CD4-positive, alpha-beta memory T cell (primary cell): Measurements from ENCODE around the gene CPLANE2. TPM values are rescaled to one million over a fixed set of nuclear protein-coding genes. Genes with fewer than 3 reads are reported as not detected.
A peak's percentile ranks its signal among the peaks of the same experiment; 100 is the strongest.

Experiments used
- CTCF ChIA-PET: fragments of 350-600 bp; sonication (Branson Sonifier 250); formaldehyde crosslinking; loops from one replicate; lab custom pipeline; 2021; ENCODE audit warnings: inconsistent platforms; ENCODE audit not compliant: partially characterized antibody; lab: Charles Lee
- POLR2A ChIA-PET: fragments of 350-600 bp; sonication (Branson Sonifier 250); formaldehyde crosslinking; loops from one replicate; lab custom pipeline; 2021; ENCODE audit not compliant: partially characterized antibody; lab: Charles Lee
- DNase-seq, 5 donors: peaks; one replicate each; pipeline versions ENCODE4 v3.0.0 to v3.0.0-alpha.2; 2020 to 2022; ENCODE audit warnings: mixed read lengths in 1 of 5
- H3K27ac ChIP-seq: one replicate; pipeline ENCODE4 v1.7.0; 2013; ENCODE audit warnings: low read depth, low read length
- H3K27me3 ChIP-seq: 2 replicates; pipeline ENCODE4 v1.7.0; 2013; ENCODE audit warnings: mild to moderate bottlenecking, low read length, moderate library complexity; ENCODE audit not compliant: insufficient read depth
- H3K36me3 ChIP-seq: 2 replicates; pipeline ENCODE4 v1.7.0; 2013; ENCODE audit warnings: mild to moderate bottlenecking, low read length, moderate library complexity; ENCODE audit not compliant: insufficient read depth
- H3K4me1 ChIP-seq: 2 replicates; pipeline ENCODE4 v1.7.0; 2013; ENCODE audit warnings: mild to moderate bottlenecking, low read length, moderate library complexity; ENCODE audit not compliant: insufficient read depth
- H3K4me3 ChIP-seq, 2 donors: one replicate each; pipeline ENCODE4 v1.7.0; 2013; ENCODE audit warnings: low read length in 2 of 2, mild to moderate bottlenecking in 1 of 2
- H3K9me3 ChIP-seq, 2 donors: one replicate each; pipeline ENCODE4 v1.7.0; 2013; ENCODE audit warnings: low read length in 2 of 2, control low read depth in 1 of 2; ENCODE audit not compliant: control insufficient read depth in 1 of 2
- H3K27ac Mint-ChIP-seq, 7 donors: one replicate each; pipeline ENCODE4 v1.8.0; 2020 to 2021; ENCODE audit warnings: mixed read lengths in 7 of 7, mild to moderate bottlenecking in 6 of 7, inconsistent platforms in 3 of 7, moderate library complexity in 3 of 7
- H3K27me3 Mint-ChIP-seq, 2 donors: one replicate each; pipeline ENCODE4 v1.8.0; 2020 to 2021; ENCODE audit warnings: mixed read lengths in 2 of 2
- H3K36me3 Mint-ChIP-seq, 2 donors: one replicate each; pipeline ENCODE4 v1.8.0; 2020 to 2021; ENCODE audit warnings: mixed read lengths in 2 of 2, inconsistent platforms in 1 of 2, mild to moderate bottlenecking in 1 of 2
- H3K4me1 Mint-ChIP-seq, 4 donors: one replicate each; pipeline ENCODE4 v1.8.0; 2020 to 2021; ENCODE audit warnings: mixed read lengths in 4 of 4, mild to moderate bottlenecking in 1 of 4
- H3K4me3 Mint-ChIP-seq, 8 donors: one replicate each; pipeline ENCODE4 v1.8.0; 2020 to 2021; ENCODE audit warnings: mixed read lengths in 8 of 8, mild to moderate bottlenecking in 7 of 8, moderate library complexity in 6 of 8, inconsistent platforms in 3 of 8
- H3K9me3 Mint-ChIP-seq, 8 donors: one replicate each; pipeline ENCODE4 v1.8.0; 2020 to 2021; ENCODE audit warnings: mixed read lengths in 8 of 8, mild to moderate bottlenecking in 5 of 8, inconsistent platforms in 3 of 8, moderate library complexity in 1 of 8
- intact Hi-C: fragments of 100-400 bp; cut with micrococcal nuclease; formaldehyde crosslinking; loops from one replicate; pipeline ENCODE4 v1.15.1; 2023
- polyA plus RNA-seq, 2 donors: library from polyadenylated mRNA; unstranded; fragments of 300-500 nt; fragmentation: Illumina TruSeq; gene quantifications; one replicate each; pipeline ENCODE4 v1.2.3, GENCODE V29; 2021
- total RNA-seq, 2 experiments: library from RNA; stranded (reverse); gene quantifications; one replicate each; pipeline ENCODE4 v1.2.3, GENCODE V29; 2021

Gene CPLANE2
- total and polyA plus RNA-seq, 4 experiments from 2014 or later, result 2.4 to 13.6 (median 7.5) TPM

DNA sequence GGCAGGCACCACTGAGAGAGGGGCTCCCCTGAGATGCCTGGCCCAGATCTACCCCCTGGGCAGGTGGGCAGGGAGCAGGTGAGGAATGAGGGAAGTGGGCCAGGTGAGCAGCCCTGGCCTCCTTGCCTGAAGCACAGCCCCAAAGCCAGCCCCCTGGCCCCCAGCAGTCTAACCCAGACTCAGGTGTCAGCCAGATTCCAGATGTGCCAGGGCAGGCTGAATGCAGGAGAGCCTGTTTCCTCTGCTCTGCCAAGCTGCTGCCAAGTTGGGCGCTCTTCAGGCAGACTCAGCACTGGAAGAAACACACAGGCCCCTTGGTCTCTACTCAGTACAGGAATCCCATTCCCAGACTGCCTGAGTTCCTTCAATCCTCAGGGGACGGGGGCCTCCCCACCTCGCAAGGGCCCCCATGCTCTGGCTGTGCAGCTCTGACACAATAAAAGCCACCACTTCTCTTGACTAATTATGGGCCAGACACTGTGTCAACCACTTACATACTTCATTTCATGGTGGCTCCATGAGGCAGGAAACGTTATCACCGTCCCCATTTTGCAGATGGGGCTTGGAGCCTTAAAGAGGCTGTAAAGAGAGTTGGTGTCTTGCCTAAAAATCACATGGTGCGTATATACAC lies 45.0 kb downstream of the CPLANE2 start:
- H3K9me3 ChIP-seq, result no peaks in the 10 kb centered on the region
- Mint-ChIP-seq H3K4me1 (peaks cover 2 to 4% (median 3%) of the 10 kb centered on the region in 4 donors), H3K9me3 (no peaks in the 10 kb centered on the region), H3K27me3 (peaks cover 4 to 10% of the 10 kb centered on the region in 2 donors), H3K36me3 (peaks cover 0 to 3% of the 10 kb centered on the region in 2 donors), H3K4me3 (no peak overlapping the region), H3K27ac (no peak overlapping the region)
- H3K27ac ChIP-seq, result no peak overlapping the region
- no peaks in the 10 kb centered on the region for H3K27me3 ChIP-seq
- peaks cover 5% of the 10 kb centered on the region for H3K4me1 ChIP-seq
- H3K4me3 ChIP-seq, result no peak overlapping the region
- POLR2A ChIA-PET, result no interaction called here
- DNase-seq, result no peak
- CTCF ChIA-PET, result interaction anchor here (14.1 kb wide), 1 partner anchor 113 kb away, joined by 387 read pairs; the partner anchor contains the start of gene FAM131C
- intact Hi-C loops, result no loop called here
- no peaks in the 10 kb centered on the region for H3K36me3 ChIP-seq

DNA sequence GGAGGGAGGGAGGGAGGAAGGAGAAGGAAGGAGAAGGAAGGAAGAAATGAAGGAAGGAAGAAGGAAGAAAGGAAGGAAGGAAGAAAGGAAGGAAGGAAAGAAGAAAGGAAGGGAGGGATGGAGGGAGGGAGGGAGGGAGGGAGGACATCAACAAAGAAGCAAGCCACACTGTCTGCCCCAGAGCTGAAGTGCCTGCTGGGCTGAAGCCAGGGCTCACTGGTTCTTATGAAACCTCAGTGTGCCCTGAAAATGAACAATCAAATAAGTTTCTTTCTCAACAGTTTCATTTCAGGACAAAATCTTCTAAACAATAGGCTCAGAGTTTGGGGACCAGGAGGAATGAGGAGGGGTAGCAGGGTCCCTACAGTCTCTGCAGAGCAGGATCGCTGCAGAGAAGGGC lies 45.7 kb downstream of the CPLANE2 start:
- ChIA-PET POLR2A (interaction anchor here (2.1 kb wide), 1 partner anchor 112 kb away, joined by 7 read pairs; no protein-coding TSS in a partner anchor), CTCF (interaction anchor here (3.3 to 14.1 kb wide), 2 partner anchors 53 to 112 kb away, joined by 14 to 387 read pairs; partner anchors contain the start of gene FAM131C)
- H3K4me3 Mint-ChIP-seq, result no peak overlapping the region
- no peaks in the 10 kb centered on the region for H3K36me3 ChIP-seq
- peaks cover 4 to 10% of the 10 kb centered on the region in 2 donors for H3K27me3 Mint-ChIP-seq
- intact Hi-C loops, result no loop called here
- H3K4me1 ChIP-seq, result peaks cover 5% of the 10 kb centered on the region
- no peaks in the 10 kb centered on the region for H3K27me3 ChIP-seq
- H3K36me3 Mint-ChIP-seq, result no peaks in the 10 kb centered on the region
- no peak overlapping the region for H3K4me3 ChIP-seq
- H3K4me1 Mint-ChIP-seq, result peaks cover 2 to 4% (median 3%) of the 10 kb centered on the region in 4 donors
- no peaks in the 10 kb centered on the region for H3K9me3 ChIP-seq
- no peak overlapping the region for H3K27ac ChIP-seq
- no peak overlapping the region for H3K27ac Mint-ChIP-seq
- H3K9me3 Mint-ChIP-seq, result no peaks in the 10 kb centered on the region
- DNase-seq, result no peak

DNA sequence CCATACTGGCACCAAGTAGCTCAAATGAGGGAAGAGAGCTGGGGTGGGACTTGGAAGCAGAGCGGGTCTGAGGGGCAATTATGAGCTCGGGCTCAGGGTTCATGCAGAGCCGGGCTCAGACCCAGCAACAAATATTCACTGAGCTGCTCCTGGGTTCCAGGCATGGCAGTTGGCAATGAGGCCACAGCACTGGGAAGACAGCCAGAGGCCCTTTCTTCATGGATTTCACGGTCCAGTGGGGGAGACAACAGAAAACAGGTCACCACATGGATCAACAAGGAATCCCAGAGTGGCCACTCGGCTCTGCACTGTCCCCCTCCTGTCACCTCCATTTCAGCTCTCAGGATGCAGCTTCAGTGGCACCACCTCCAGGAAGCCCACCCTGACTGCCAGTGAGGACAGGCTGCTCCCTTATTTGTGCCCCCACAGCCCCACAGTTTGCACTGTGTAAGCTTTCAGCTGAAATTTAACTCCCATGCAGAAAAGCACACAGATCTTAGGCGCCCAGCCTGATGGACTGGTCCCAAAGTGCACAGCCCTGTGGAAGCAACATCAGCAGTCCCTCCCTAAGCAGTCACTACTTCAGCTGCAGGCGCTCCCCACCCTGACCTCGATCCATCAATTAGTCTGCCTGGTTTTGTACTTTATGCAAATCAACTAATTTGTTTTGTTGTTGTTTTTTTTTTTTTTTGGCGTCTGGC lies 46.9 kb downstream of the CPLANE2 start:
- CTCF ChIA-PET, result interaction anchor here (0.6 to 14.1 kb wide), 11 partner anchors 13 to 430 kb away, joined by 3 to 387 read pairs (median 4); partner anchors contain the start of gene FAM131C
- H3K36me3 Mint-ChIP-seq, result no peaks in the 10 kb centered on the region

DNA sequence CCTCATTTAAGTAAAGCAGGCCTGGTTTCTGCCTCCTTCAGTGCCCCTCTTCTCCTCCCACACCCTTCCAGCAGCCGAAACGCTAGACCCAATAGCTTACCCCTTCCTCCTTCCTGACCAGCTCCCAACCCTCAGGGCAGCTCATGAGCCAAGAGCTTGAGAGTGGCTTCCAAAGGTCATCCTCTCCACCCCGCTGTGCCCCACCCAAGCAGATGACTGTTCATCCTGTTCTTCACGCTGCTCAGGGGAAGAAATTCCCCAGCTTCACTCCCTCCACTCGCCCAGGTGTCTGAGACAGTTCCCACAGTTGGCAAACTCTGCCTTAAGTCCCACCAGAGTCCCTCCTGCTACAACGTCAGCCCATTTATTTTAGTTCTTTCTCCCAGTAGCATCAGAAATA lies 48.0 kb downstream of the CPLANE2 start:
- no peak overlapping the region for H3K27ac ChIP-seq
- no peaks in the 10 kb centered on the region for H3K36me3 Mint-ChIP-seq
- DNase-seq, result no peak
- H3K27me3 ChIP-seq, result no peaks in the 10 kb centered on the region
- H3K9me3 Mint-ChIP-seq, result no peaks in the 10 kb centered on the region
- ChIA-PET POLR2A (interaction anchor here (1.0 kb wide), 1 partner anchor 110 kb away, joined by 3 read pairs; no protein-coding TSS in a partner anchor), CTCF (interaction anchor here (0.8 to 14.1 kb wide), 12 partner anchors 14 to 180 kb away, joined by 3 to 387 read pairs (median 5); partner anchors contain the start of gene FAM131C)
- H3K27me3 Mint-ChIP-seq, result peaks cover 4 to 10% of the 10 kb centered on the region in 2 donors
- no peak overlapping the region for H3K4me3 ChIP-seq
- H3K4me1 Mint-ChIP-seq, result peaks cover 2 to 4% (median 3%) of the 10 kb centered on the region in 4 donors
- no peaks in the 10 kb centered on the region for H3K36me3 ChIP-seq
- intact Hi-C loops, result no loop called here
- peaks cover 5% of the 10 kb centered on the region for H3K4me1 ChIP-seq
- H3K27ac Mint-ChIP-seq, result no peak overlapping the region
- no peaks in the 10 kb centered on the region for H3K9me3 ChIP-seq
- no peak overlapping the region for H3K4me3 Mint-ChIP-seq

More for the DNA sequence above, 46.9 kb downstream of the CPLANE2 start:
- peaks cover 2 to 4% (median 3%) of the 10 kb centered on the region in 4 donors for H3K4me1 Mint-ChIP-seq
- intact Hi-C loops, result no loop called here
- POLR2A ChIA-PET, result interaction anchor here (2.1 kb wide), 1 partner anchor 111 kb away, joined by 7 read pairs; no protein-coding TSS in a partner anchor
- Histone ChIP-seq H3K27me3 (no peaks in the 10 kb centered on the region), H3K9me3 (no peaks in the 10 kb centered on the region), H3K27ac (no peak overlapping the region), H3K4me3 (no peak overlapping the region), H3K36me3 (no peaks in the 10 kb centered on the region), H3K4me1 (peaks cover 5% of the 10 kb centered on the region)
- DNase-seq, result no peak
- no peak overlapping the region for H3K27ac Mint-ChIP-seq
- no peak overlapping the region for H3K4me3 Mint-ChIP-seq
- H3K27me3 Mint-ChIP-seq, result peaks cover 4 to 10% of the 10 kb centered on the region in 2 donors
- H3K9me3 Mint-ChIP-seq, result no peaks in the 10 kb centered on the region

DNA sequence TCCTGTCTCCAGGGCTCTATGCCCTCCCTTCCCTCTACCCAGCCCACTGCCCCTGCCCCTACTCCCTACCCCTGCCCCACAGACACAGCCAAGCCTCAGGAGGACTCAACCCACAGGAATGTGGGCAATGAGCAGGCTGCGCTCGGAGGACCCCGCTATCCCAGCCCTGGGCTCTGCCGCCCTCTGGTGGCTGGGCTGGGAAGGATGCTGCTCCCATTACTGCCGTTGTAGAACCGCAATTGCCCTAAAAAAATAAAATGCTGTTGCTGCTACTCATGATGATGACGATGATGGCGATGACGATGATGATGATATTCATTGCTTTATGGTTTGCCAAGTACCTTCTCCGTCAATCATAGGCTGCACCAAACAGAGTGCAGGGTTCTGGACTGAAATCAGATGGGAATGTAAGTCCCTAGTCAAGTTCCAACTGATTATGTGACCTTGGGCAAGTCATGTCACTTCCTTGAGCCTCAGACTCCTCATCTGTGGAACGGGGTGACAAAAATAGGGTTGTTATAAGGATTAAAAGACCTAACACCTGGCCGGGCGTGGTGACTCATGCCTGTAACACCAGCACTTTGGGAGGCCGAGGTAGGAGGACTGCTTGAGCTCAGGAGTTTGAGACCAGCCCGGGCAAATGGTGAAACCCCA lies 49.1 kb downstream of the CPLANE2 start:
- H3K36me3 Mint-ChIP-seq, result no peaks in the 10 kb centered on the region
- no peaks in the 10 kb centered on the region for H3K27me3 ChIP-seq
- peaks cover 2 to 4% (median 3%) of the 10 kb centered on the region in 4 donors for H3K4me1 Mint-ChIP-seq
- no peak overlapping the region for H3K27ac Mint-ChIP-seq
- no peak overlapping the region for H3K4me3 ChIP-seq
- no peaks in the 10 kb centered on the region for H3K9me3 ChIP-seq
- POLR2A ChIA-PET, result interaction anchor here (1.0 to 2.0 kb wide), 2 partner anchors 109 kb away, joined by 3 to 10 read pairs; no protein-coding TSS in a partner anchor
- intact Hi-C loops, result loop anchor here (1.0 kb wide), 3 partner anchors 56 to 179 kb away; no protein-coding TSS in a partner anchor
- CTCF ChIA-PET, result interaction anchor here (1.0 to 14.1 kb wide), 7 partner anchors 15 to 178 kb away, joined by 3 to 387 read pairs (median 9); partner anchors contain the start of gene FAM131C
- no peak overlapping the region for H3K4me3 Mint-ChIP-seq
- H3K9me3 Mint-ChIP-seq, result no peaks in the 10 kb centered on the region
- H3K36me3 ChIP-seq, result no peaks in the 10 kb centered on the region
- H3K4me1 ChIP-seq, result peaks cover 5% of the 10 kb centered on the region
- H3K27ac ChIP-seq, result no peak overlapping the region
- peak; percentile 63 to 79 (median 71) for DNase-seq
- H3K27me3 Mint-ChIP-seq, result peaks cover 8 to 10% of the 10 kb centered on the region in 2 donors

DNA sequence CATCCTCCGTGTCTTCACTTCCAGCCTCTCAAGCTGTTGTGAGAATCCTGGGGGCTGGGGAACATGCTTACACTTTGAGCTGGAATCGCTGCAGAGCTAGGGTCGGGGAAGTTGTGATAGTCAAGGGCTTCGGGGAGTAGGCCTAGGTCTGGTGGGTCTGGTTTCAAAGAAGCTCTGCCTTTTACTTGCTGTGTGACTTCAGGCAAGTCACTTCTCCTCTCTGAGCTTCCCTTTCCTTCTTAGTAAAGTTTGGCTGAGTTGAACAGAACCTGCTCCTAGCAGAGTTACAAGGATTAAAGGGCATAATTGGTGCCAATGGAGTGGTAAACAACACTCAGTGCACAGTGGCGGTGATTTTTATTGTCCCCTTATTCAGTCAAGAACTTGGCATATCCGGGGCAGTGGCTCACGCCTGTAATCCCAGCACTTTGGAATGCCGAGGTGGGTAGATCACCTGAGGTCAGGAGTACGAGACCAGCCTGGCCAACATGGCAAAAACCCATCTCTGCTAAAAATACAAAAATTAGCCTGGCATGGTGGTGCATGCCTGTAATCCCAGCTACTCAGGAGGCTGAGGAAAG lies 50.2 kb downstream of the CPLANE2 start:
- Histone ChIP-seq H3K36me3 (no peaks in the 10 kb centered on the region), H3K4me3 (no peak overlapping the region), H3K27me3 (no peaks in the 10 kb centered on the region), H3K9me3 (no peaks in the 10 kb centered on the region), H3K4me1 (peaks cover 5% of the 10 kb centered on the region), H3K27ac (no peak overlapping the region)
- ChIA-PET CTCF (interaction anchor here (0.7 to 14.1 kb wide), 10 partner anchors 16 to 382 kb away, joined by 3 to 387 read pairs (median 4); partner anchors contain the start of genes EPHA2 and FAM131C), POLR2A (interaction anchor here (2.0 kb wide), 1 partner anchor 108 kb away, joined by 10 read pairs; no protein-coding TSS in a partner anchor)
- Mint-ChIP-seq H3K4me1 (peaks cover 2 to 4% (median 3%) of the 10 kb centered on the region in 4 donors), H3K27me3 (peaks cover 8 to 10% of the 10 kb centered on the region in 2 donors), H3K4me3 (no peak overlapping the region), H3K9me3 (no peaks in the 10 kb centered on the region), H3K36me3 (no peaks in the 10 kb centered on the region), H3K27ac (no peak overlapping the region)
- intact Hi-C loops, result loop anchor here (1.0 kb wide), 3 partner anchors 58 to 177 kb away; no protein-coding TSS in a partner anchor
- no peak for DNase-seq
